Measurements from ENCODE around the gene LRP6. TPM values are rescaled to one million over a fixed set of nuclear protein-coding genes. Genes with fewer than 3 reads are reported as not detected.

The LRP6 gene
- polyA plus RNA-seq, 1 donor from 2014 or later = 33.5 TPM

DNA sequence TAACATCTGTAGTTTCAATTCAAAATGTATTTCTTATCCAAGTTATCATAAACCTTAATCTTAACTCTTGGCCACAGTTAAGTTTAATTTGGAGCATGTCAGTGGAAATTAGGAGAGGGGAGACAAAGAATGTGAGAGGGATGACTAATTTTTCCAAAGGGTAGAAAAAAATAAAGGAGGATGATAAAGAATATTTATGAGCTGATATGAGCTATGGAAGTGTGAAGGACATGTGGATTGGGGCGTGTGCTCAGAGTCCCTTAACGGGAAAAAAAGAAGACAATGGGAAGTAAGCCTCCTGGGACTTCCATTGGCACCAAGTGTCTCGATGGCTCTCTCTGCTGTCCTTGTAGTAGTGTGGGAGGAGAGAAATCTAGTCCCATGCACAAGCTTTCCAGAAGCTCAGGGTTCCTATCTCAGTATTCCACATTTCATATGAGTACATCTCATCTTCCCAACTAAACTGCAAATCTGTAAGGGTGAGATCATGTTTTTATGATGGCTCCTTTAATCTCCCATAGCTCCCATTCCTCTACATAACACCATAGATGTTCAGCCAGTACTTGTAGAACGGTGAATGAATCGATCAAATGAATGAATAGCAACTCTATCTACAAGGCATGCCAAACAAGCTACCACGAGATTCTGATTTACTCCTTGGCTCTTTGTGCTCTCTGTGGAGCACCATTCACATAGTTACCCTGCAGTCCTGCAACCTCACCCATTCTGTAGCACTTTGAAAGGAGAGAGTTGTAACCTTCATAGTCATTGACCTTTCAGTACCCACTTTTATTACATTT lies 168.8 kb downstream of the LRP6 start:
- Histone ChIP-seq H3K9me2 (ENCODE audit: insufficient read depth, low read length) (no peaks in the 10 kb centered on the region), H3K36me3 (ENCODE audit: insufficient read depth, low read length) (peaks cover 5% of the 10 kb centered on the region), H3K9ac (ENCODE audit: low read length) (no peak overlapping the region), H3F3A (ENCODE audit: insufficient read depth, low read length, poor library complexity, severe bottlenecking) (no peaks in the 10 kb centered on the region), H2AFZ (ENCODE audit: low read depth, low read length) (no peak overlapping the region), H4K20me1 (ENCODE audit: insufficient read depth) (no peaks in the 10 kb centered on the region), H3K27ac (ENCODE audit: low read length) (no peak overlapping the region), H3K9me3 (ENCODE audit: low read length) (no peaks in the 10 kb centered on the region), H3K27me3 (ENCODE audit: insufficient read depth, low read depth, low read length) (no peaks in the 10 kb centered on the region), H3K79me2 (replicated peaks; ENCODE audit: insufficient read depth, low read length) (no peaks in the 10 kb centered on the region), H3K4me3 (ENCODE audit: low read length) (no peak overlapping the region), H3K4me2 (ENCODE audit: low read length) (no peak overlapping the region)
- TF ChIP-seq, protein P1, sequence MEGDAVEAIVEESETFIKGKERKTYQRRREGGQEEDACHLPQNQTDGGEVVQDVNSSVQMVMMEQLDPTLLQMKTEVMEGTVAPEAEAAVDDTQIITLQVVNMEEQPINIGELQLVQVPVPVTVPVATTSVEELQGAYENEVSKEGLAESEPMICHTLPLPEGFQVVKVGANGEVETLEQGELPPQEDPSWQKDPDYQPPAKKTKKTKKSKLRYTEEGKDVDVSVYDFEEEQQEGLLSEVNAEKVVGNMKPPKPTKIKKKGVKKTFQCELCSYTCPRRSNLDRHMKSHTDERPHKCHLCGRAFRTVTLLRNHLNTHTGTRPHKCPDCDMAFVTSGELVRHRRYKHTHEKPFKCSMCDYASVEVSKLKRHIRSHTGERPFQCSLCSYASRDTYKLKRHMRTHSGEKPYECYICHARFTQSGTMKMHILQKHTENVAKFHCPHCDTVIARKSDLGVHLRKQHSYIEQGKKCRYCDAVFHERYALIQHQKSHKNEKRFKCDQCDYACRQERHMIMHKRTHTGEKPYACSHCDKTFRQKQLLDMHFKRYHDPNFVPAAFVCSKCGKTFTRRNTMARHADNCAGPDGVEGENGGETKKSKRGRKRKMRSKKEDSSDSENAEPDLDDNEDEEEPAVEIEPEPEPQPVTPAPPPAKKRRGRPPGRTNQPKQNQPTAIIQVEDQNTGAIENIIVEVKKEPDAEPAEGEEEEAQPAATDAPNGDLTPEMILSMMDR (IDR thresholded peaks at IDR 0.05; ENCODE audit: poor library complexity, severe bottlenecking) = no peak
- no peak for TF ChIP-seq MXI1 (conservative IDR thresholded peaks at IDR 0.05; ENCODE audit: poor library complexity, severe bottlenecking)

DNA sequence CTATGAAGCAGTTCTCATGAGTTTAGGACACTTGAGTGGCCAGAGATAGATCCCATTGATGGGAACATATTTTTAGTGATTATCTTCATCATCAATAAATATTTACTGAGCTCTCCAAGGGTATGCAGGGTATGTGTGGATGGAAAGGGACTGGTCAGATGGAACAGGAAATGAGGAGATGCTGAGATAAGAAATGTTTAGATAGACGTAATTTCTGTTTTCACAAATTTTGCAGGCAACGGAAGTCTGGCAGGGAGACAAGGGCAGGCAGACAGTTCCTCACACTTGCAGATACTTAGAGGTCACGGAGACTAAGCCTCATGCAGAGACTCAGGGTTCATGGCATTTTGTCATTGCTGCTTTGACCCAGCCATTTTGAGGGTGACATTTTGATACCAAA lies 171.8 kb downstream of the LRP6 start:
- H3K9me3 ChIP-seq (ENCODE audit: low read length) = no peaks in the 10 kb centered on the region
- H3K27ac ChIP-seq (ENCODE audit: low read length) = no peak overlapping the region
- H3K36me3 ChIP-seq (ENCODE audit: insufficient read depth, low read length) = no peaks in the 10 kb centered on the region
- H3K79me2 ChIP-seq (replicated peaks; ENCODE audit: insufficient read depth, low read length) = no peaks in the 10 kb centered on the region
- TF ChIP-seq, protein P1 (IDR thresholded peaks at IDR 0.05; ENCODE audit: poor library complexity, severe bottlenecking) = no peak
- no peak for TF ChIP-seq RAD21 (conservative IDR thresholded peaks at IDR 0.05)
- TF ChIP-seq MXI1 (conservative IDR thresholded peaks at IDR 0.05; ENCODE audit: poor library complexity, severe bottlenecking) = no peak
- no peak for TF ChIP-seq POLR2AphosphoS5 (IDR thresholded peaks at IDR 0.05)
- no peak for TF ChIP-seq TAF1 (IDR thresholded peaks at IDR 0.05; ENCODE audit: low read depth)
- TF ChIP-seq, protein P2, sequence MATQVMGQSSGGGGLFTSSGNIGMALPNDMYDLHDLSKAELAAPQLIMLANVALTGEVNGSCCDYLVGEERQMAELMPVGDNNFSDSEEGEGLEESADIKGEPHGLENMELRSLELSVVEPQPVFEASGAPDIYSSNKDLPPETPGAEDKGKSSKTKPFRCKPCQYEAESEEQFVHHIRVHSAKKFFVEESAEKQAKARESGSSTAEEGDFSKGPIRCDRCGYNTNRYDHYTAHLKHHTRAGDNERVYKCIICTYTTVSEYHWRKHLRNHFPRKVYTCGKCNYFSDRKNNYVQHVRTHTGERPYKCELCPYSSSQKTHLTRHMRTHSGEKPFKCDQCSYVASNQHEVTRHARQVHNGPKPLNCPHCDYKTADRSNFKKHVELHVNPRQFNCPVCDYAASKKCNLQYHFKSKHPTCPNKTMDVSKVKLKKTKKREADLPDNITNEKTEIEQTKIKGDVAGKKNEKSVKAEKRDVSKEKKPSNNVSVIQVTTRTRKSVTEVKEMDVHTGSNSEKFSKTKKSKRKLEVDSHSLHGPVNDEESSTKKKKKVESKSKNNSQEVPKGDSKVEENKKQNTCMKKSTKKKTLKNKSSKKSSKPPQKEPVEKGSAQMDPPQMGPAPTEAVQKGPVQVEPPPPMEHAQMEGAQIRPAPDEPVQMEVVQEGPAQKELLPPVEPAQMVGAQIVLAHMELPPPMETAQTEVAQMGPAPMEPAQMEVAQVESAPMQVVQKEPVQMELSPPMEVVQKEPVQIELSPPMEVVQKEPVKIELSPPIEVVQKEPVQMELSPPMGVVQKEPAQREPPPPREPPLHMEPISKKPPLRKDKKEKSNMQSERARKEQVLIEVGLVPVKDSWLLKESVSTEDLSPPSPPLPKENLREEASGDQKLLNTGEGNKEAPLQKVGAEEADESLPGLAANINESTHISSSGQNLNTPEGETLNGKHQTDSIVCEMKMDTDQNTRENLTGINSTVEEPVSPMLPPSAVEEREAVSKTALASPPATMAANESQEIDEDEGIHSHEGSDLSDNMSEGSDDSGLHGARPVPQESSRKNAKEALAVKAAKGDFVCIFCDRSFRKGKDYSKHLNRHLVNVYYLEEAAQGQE (IDR thresholded peaks at IDR 0.05; ENCODE audit: borderline replicate concordance) = no peak
- TF ChIP-seq EP300 (conservative IDR thresholded peaks at IDR 0.05; ENCODE audit: poor library complexity, severe bottlenecking) = no peak
- TF ChIP-seq SMC3 (conservative IDR thresholded peaks at IDR 0.05; ENCODE audit: poor library complexity) = no peak
- TF ChIP-seq EZH2 (IDR thresholded peaks at IDR 0.05; ENCODE audit: borderline replicate concordance, insufficient read depth, low read length, poor library complexity, severe bottlenecking) = no peak
- no peaks in the 10 kb centered on the region for H4K20me1 ChIP-seq (ENCODE audit: insufficient read depth)
- H3F3A ChIP-seq (ENCODE audit: insufficient read depth, low read length, poor library complexity, severe bottlenecking) = no peaks in the 10 kb centered on the region
- no peak overlapping the region for H3K9ac ChIP-seq (ENCODE audit: low read length)
- no peaks in the 10 kb centered on the region for H3K9me2 ChIP-seq (ENCODE audit: insufficient read depth, low read length)
- no peak overlapping the region for H3K4me2 ChIP-seq (ENCODE audit: low read length)
- H2AFZ ChIP-seq (ENCODE audit: low read depth, low read length) = no peak overlapping the region
- H3K4me3 ChIP-seq (ENCODE audit: low read length) = no peak overlapping the region
- H3K27me3 ChIP-seq (ENCODE audit: insufficient read depth, low read depth, low read length) = no peaks in the 10 kb centered on the region
